GM18907 (cell line): ENCODE data around the gene RNF157.

Experiments
- ATAC-seq: cut with Tn5 transposase; IDR thresholded peaks from one replicate; pipeline ENCODE4 v1.9.1; 2021; ENCODE audit warnings: mild to moderate bottlenecking, moderate library complexity; ENCODE audit not compliant: unreplicated experiment

Gene RNF157

GRCh38 chr17:76240461-76241203 lies at the start of gene RNF157:
Gene RNF157, minus strand, starts transcription at chr17:76240493. Its CDS starts 253 bp downstream, at chr17:76240240.
- ATAC-seq: peak; percentile 67

- ATAC-seq: no peak
Observed at GRCh38 chr17:76281573-76282371, 41.5 kb upstream of the RNF157 start.

GRCh38 chr17:76280650-76281049 lies 40.4 kb upstream of the RNF157 start:
- ATAC-seq: no peak

GRCh38 chr17:76279742-76280287 lies 39.5 kb upstream of the RNF157 start:
- ATAC-seq: no peak

- peak; percentile 42 for ATAC-seq
Observed at GRCh38 chr17:76278952-76279741, 38.9 kb upstream of the RNF157 start.

- no peak for ATAC-seq
Observed at GRCh38 chr17:76278268-76278908, 38.1 kb upstream of the RNF157 start.

GRCh38 chr17:76277300-76278267 lies 37.3 kb upstream of the RNF157 start:
- ATAC-seq: no peak

- ATAC-seq: no peak
Observed at GRCh38 chr17:76276461-76277299, 36.4 kb upstream of the RNF157 start.

GRCh38 chr17:76276069-76276431 lies 35.8 kb upstream of the RNF157 start:
- no peak for ATAC-seq

GRCh38 chr17:76275382-76276068 lies 35.2 kb upstream of the RNF157 start:
- ATAC-seq: no peak

- no peak for ATAC-seq
Observed at GRCh38 chr17:76274112-76274956, 34.0 kb upstream of the RNF157 start.

GRCh38 chr17:76273445-76274111 lies 33.3 kb upstream of the RNF157 start:
- no peak for ATAC-seq

GRCh38 chr17:76272541-76273444 lies 32.5 kb upstream of the RNF157 start:
- peak; percentile 20 for ATAC-seq

GRCh38 chr17:76271669-76272540 lies 31.6 kb upstream of the RNF157 start:
- ATAC-seq: peak; percentile 52
